GM21447 (cell line): ENCODE data around the gene MRPL18.
A peak's percentile ranks its signal among the peaks of the same experiment; 100 is the strongest.
"Not testable (repeated sequence)": the region's sequence is repeated elsewhere in the genome, so short reads cannot be mapped to it uniquely, and the experiment has no call there.

ENCODE experiments used
- ATAC-seq: cut with Tn5 transposase; IDR thresholded peaks from one replicate; pipeline ENCODE4 v1.9.1; 2021; ENCODE audit not compliant: unreplicated experiment

MRPL18 gene

DNA sequence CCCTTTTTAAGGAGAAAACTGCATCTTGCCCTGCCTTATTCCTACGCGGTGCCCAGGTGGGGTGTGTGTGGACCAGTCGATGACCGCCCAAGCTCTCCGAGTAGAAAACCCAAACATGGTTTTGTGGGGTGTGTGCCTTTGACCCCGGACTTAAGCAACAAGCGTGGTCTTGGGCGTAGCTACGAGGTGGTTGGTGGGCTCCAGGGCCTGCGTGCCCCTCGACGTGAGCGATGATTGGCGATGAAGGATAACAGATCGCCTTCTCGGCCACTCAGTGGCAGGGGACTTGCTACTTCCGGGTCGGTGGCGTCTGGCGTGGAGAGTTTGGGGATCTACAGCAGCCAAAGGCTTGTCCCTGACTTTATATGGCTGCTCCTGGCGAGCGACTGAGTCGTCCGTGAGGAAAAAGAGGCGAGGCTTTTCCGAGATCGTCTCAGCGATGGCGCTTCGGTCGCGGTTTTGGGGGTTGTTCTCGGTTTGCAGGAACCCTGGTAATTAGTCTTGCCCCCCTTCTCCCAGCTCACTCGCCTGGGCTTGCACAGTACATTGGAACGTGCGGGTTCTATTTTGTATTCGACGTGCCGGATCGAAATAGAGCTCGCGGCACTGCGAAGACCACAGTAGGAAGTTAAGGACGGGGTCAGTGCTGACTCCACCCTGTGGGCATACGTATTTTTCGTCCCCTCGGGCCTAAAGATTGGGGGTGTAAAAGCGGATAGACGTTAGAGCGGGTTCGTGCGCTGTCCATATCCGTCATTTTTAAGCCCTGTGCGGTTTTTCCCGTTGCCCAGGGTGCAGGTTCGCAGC lies at the start of gene MRPL18:
Gene MRPL18 (plus strand): TSS at position 319 of the 807 bp plus-strand sequence. CDS start 121 bp downstream, at position 440.
- peak; percentile 81 for ATAC-seq

DNA sequence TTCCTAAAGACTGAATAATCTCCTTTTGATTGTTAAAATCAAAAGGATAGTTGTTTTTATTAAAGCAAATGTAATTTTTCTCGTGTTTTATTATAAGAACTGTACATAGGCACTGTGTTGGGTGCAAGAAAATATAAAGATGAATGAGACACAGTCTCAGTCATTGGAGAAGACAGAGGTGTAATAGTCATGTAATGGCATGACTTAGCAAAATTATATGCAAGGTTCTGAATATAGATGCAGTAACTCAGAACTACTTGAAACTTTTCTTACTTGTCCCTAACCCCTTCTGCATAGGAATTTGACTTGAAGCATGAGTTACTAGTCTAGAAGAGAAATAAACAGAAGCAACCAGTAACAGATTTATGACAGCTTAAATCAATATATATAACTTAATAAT lies 48.1 kb upstream of the MRPL18 start:
- no peak for ATAC-seq

DNA sequence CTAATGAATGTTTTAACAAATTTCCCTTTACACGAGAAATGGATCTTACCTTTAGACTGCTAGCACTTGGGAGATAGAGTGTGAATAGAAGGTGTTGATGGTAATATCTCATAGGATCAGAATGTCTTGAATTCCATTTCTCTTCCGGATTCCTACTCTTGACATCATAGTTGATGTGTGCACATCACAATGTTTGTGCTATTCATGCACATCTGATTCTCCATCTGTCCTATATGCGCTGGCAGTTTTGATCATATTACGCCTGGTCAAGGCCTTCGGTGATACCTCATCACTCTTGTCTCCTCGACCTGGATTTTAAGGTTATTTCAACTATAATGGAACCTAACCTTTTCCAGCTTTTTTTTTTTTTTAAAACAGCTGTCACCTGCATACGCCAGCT lies 45.2 kb upstream of the MRPL18 start:
- ATAC-seq: no peak

DNA sequence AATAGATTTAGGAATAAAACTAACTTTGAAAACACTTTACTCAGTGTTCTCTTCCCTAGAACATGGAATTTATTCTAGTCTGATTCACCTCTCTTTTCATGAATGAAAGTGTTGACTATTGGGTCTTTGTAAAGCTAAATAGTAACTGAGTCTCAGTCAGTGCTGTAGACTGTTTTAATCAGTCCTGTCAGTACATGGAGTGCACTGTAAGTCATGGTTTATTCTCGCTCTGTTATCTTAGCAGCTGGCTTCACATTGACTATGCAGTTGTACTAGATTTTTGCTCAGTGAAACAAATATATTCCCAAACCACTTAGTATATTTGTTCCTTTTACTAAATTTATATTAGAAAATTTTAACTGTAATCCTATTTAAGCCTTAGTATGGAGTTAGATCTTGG lies 43.5 kb upstream of the MRPL18 start:
- no peak for ATAC-seq

- not testable (repeated sequence) for ATAC-seq
Observed at GRCh38 chr6:159748127-159748526, 42.1 kb upstream of the MRPL18 start.

- no peak for ATAC-seq
Observed at GRCh38 chr6:159751448-159751847, 38.8 kb upstream of the MRPL18 start.

- no peak for ATAC-seq
Observed at GRCh38 chr6:159753081-159753872, 37.0 kb upstream of the MRPL18 start.

DNA sequence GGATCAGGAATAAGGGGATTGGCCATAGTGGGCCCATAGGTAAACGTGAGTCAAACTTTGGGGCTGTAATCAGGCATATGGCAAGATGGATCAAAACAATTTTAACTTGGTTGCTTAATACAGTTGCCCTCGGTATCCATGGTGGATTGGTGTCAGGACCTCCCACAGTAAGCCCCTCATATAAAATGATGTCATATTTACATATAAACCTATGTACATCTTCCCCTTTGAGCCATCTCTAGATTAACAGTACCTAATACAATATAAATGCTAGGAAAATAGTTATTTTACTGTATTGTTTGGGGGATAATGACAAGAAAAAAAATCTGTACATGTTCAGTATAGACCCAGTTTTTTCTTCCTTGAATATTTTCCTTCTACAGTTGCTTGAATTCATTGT lies 35.9 kb upstream of the MRPL18 start:
- no peak for ATAC-seq

GRCh38 chr6:159754959-159755914 lies 35.0 kb upstream of the MRPL18 start:
- ATAC-seq: no peak

GRCh38 chr6:159756508-159756907 lies 33.8 kb upstream of the MRPL18 start:
- no peak for ATAC-seq

GRCh38 chr6:159758031-159759001 lies 32.0 kb upstream of the MRPL18 start:
- ATAC-seq: no peak

GRCh38 chr6:159759645-159760044 lies 30.6 kb upstream of the MRPL18 start:
- no peak for ATAC-seq

DNA sequence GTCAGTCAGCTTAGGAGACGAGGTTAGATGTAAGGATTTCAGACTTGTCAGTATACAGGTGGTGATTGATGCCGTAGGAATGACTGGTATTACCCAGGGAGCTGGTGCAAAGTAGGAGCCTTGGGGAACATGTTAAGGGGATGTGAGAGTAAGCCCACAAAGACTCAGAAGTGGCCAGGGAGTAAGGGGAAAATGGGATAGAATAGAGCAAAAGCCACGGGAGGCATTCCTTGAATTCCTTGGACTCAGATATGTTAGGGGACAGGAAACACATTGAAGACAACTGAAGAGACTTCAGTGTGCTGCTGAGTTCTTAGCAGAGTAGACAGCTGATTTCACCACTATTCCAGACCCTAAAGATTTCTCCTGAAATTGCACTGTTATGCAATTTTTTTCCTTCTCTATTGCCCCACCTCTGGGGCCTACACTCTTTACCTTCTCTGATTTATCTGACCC lies 29.6 kb upstream of the MRPL18 start:
- no peak for ATAC-seq

- no peak for ATAC-seq
Observed at GRCh38 chr6:159761129-159761872, 29.0 kb upstream of the MRPL18 start.

GRCh38 chr6:159761873-159762680 lies 28.2 kb upstream of the MRPL18 start, which contains the start of gene ACAT2:
Gene ACAT2 (plus strand): TSS chr6:159762045. CDS start chr6:159762088, 43 bp downstream.
- ATAC-seq: peak; percentile 98

- ATAC-seq: peak; percentile 13
Observed at GRCh38 chr6:159762681-159763293, 27.5 kb upstream of the MRPL18 start.

- no peak for ATAC-seq
Observed at GRCh38 chr6:159766906-159767305, 23.4 kb upstream of the MRPL18 start.

- no peak for ATAC-seq
Observed at GRCh38 chr6:159769470-159769869, 20.8 kb upstream of the MRPL18 start.
